GM12878 (cell line): ENCODE data around the gene TAB2.

ENCODE experiments used
- CTCF ChIP-seq, 3 experiments: IDR thresholded peaks in 2 of 3; conservative IDR thresholded peaks in 1 of 3; 2 replicates each; pipeline ENCODE4 v1.5.1; 2011; ENCODE audit warnings: low read depth in 3 of 3, low read length in 3 of 3, mild to moderate bottlenecking in 3 of 3, control low read depth in 2 of 3, moderate library complexity in 2 of 3, inconsistent platforms in 1 of 3, mixed read lengths in 1 of 3; ENCODE audit not compliant: control insufficient read depth in 2 of 3, insufficient read depth in 1 of 3; ENCODE audit errors: extremely low read depth in 1 of 3
- DPF2 ChIP-seq: fragments of 450-650 bp; IDR thresholded peaks from 2 replicates; pipeline ENCODE4 v1.6.1; 2017; ENCODE audit warnings: mild to moderate bottlenecking
- NFYA ChIP-seq: IDR thresholded peaks from 2 replicates; pipeline ENCODE4 v1.6.1; 2011; ENCODE audit warnings: low read depth, mild to moderate bottlenecking, low read length, improper control_type of control experiment, borderline replicate concordance
- NFYB ChIP-seq: IDR thresholded peaks from 2 replicates; pipeline ENCODE4 v1.6.1; 2011; ENCODE audit warnings: low read depth, mild to moderate bottlenecking, low read length, improper control_type of control experiment, moderate library complexity; ENCODE audit not compliant: insufficient read depth
- NR2C2 ChIP-seq: IDR thresholded peaks from 2 replicates; pipeline ENCODE4 v1.6.1; 2011; ENCODE audit warnings: borderline replicate concordance, low read depth; ENCODE audit not compliant: control insufficient read depth, insufficient read length
- TBL1XR1 ChIP-seq: IDR thresholded peaks from 2 replicates; pipeline ENCODE4 v1.6.1; 2012; ENCODE audit warnings: low read depth, low read length, improper control_type of control experiment
- TCF12 ChIP-seq: IDR thresholded peaks from 2 replicates; pipeline ENCODE4 v1.6.1; 2011; ENCODE audit warnings: low read depth, mild to moderate bottlenecking, low read length
- TF ChIP-seq, protein P1 (sequence below): fragments of 450-650 bp; IDR thresholded peaks from 2 replicates; pipeline ENCODE4 v1.6.1; 2017; ENCODE audit warnings: mild to moderate bottlenecking, moderate library complexity

- TF ChIP-seq DPF2 (no peak), NFYB (no peak), NFYA (no peak), TBL1XR1 (no peak), TCF12 (no peak), NR2C2 (no peak), CTCF (IDR thresholded peaks at IDR 0.05 in 2 of 3, conservative IDR thresholded peaks at IDR 0.05 in 1 of 3; ENCODE audit: control insufficient read depth in 2 of 3, extremely low read depth in 1 of 3, insufficient read depth in 1 of 3, low read depth in 3 of 3, low read length in 3 of 3) (no peak)
- TF ChIP-seq, protein P1, sequence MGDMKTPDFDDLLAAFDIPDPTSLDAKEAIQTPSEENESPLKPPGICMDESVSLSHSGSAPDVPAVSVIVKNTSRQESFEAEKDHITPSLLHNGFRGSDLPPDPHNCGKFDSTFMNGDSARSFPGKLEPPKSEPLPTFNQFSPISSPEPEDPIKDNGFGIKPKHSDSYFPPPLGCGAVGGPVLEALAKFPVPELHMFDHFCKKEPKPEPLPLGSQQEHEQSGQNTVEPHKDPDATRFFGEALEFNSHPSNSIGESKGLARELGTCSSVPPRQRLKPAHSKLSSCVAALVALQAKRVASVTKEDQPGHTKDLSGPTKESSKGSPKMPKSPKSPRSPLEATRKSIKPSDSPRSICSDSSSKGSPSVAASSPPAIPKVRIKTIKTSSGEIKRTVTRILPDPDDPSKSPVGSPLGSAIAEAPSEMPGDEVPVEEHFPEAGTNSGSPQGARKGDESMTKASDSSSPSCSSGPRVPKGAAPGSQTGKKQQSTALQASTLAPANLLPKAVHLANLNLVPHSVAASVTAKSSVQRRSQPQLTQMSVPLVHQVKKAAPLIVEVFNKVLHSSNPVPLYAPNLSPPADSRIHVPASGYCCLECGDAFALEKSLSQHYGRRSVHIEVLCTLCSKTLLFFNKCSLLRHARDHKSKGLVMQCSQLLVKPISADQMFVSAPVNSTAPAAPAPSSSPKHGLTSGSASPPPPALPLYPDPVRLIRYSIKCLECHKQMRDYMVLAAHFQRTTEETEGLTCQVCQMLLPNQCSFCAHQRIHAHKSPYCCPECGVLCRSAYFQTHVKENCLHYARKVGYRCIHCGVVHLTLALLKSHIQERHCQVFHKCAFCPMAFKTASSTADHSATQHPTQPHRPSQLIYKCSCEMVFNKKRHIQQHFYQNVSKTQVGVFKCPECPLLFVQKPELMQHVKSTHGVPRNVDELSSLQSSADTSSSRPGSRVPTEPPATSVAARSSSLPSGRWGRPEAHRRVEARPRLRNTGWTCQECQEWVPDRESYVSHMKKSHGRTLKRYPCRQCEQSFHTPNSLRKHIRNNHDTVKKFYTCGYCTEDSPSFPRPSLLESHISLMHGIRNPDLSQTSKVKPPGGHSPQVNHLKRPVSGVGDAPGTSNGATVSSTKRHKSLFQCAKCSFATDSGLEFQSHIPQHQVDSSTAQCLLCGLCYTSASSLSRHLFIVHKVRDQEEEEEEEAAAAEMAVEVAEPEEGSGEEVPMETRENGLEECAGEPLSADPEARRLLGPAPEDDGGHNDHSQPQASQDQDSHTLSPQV = no peak
Observed at GRCh38 chr6:149433881-149434280, 116.4 kb downstream of the TAB2 start.
